ENCODE measurements around the gene MARCO.
"Not testable (repeated sequence)": the region's sequence is repeated elsewhere in the genome, so short reads cannot be mapped to it uniquely, and the experiment has no call there.

MARCO gene

DNA sequence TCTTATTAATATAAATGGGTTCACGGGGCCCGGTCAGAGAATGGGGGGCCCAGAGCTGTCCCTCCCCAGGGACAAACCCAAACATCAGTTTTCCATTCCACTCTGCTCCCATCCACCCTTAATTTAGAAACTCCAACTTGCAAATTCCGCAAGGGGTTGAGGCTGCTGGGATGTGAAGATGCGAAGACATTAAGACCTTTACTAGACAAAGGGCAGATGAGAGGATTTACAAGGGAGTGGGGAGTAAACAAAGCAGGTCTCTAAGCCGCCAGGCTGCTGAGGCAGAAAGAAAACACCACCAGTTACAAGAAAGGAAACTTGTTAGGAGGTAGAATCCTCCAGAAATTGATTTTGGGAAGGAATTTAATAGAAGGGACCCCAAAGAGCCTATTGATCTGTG is 33.1 kb downstream of the MARCO start:
- no peak for DNase-seq (ENCODE audit: low spot score)

DNA sequence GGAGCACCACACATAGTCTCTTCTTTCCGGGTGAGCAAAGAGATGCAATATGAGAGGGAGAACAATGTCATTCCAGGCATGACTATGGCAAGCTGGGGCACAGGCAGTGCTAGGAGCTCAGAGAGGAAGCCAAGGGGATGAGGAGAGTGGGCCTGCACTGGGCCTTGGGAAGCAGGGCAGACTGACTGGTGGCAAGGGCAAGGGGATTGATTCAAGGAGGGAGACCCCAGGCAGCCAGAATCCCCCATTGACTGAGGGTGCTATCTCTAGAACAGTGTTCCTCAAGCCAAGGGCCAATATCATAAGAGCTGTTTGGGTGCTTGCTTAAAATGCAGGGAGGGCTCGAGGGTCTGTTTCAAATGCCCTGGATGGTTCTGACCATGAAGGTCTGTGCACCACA is 36.1 kb downstream of the MARCO start:
- no peak for DNase-seq (ENCODE audit: low spot score)

DNA sequence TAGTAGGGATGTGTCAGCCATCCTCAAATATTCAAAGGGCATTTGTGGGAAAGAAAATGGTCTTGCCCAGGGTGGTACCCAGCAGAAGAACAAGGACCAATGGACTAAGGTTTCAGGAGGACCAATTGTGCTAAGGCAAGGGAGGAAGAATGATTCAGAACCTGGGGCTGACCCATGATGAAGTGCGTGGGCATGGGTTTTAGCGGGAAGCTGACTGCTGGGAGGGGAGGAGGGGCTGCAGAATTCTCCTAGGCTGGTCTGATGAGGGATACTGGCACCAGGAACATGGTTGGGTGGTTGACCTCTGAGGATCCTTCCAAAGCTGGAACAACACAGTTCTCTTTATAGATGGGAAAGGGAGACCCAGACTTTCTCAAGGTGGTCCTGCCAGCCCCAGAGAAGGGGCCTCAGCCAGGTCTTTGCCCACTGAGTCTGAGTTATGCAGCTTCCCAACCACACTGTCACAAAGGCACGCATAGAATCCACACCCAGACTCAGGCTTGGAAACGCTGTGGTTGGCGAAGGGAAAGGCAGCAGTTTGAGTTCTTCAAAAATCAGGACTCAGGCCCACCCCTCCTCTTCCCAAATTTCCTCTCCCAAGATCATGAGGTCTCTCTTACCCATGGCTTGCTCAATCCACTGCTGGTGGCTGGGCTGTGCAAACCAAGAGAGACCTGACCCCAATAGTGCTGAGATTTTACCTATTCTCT is 37.3 kb downstream of the MARCO start:
- no peak for DNase-seq (ENCODE audit: low spot score)

DNA sequence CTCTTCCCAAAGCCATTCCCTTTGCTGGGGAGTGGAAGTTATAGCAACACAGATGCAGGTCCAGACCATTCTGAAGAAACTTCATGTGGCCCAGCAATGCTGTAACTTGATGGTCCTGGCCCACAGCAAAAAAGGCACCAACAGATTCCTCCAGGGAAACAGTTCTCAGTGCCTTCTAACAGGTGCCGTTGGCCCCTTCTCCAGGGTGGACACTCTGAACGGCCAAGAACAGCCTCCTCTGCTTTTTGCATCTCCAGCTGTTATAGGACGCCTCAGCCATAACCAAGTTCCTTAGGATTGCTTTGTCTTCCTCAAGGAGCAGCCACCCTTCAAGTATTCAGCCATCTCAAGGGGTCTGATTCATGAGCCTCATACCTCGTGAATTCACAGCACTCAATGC is 38.0 kb downstream of the MARCO start:
- no peak for DNase-seq (ENCODE audit: low spot score)

DNA sequence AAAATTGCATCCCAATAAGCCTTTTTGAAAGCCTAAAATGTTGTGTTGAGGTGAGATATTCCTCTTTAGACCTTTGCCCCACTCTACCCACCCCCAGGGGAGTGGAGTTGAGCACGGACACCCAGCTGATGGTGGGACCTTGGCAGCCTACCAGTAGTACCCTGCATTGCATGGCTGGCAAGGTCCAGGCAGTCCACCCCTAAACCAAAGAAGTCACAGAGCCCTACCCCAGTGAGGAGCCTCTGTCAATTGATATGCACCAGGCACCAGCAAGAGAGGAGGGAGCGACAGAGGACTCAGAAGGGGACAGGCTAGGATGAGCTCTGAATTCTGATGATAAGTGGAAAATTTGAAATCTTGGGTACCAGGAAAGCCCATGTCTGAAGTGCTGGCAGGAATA is 38.6 kb downstream of the MARCO start:
- no peak for DNase-seq (ENCODE audit: low spot score)

DNA sequence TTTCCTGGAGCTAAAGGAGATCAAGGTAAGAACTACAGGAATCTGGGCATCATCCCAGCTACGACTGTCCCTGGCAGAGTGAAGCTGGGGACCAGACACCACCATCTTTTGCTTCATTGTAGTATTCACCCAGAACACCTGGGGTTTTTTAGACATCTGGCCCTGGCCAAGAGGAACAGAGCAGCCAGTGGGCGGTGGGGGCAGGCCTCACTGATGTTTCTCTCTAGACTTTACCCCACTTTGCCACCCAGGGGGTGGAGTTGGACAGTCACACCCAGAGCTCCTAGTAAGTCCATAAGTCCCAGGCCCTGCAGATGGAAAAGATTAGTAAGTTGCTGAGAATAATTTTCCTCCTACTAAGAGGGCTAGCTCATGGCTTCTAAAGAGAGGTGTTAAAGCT is 39.6 kb downstream of the MARCO start:
- no peak for DNase-seq (ENCODE audit: low spot score)

DNA sequence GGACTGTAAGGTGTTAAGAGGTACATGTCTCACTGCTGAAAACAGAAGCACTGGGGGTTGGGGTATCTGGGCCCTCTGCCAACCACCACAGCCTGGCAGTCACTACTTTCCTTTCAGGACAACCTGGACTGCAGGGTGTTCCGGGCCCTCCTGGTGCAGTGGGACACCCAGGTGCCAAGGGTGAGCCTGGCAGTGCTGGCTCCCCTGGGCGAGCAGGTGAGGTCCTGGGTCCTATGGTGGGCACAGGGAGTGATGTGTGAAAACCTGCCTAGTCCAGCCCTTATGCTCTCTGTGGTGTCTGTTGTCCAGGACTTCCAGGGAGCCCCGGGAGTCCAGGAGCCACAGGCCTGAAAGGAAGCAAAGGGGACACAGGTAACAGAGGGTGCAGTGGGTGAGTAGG is 40.0 kb downstream of the MARCO start:
- no peak for DNase-seq (ENCODE audit: low spot score)

DNA sequence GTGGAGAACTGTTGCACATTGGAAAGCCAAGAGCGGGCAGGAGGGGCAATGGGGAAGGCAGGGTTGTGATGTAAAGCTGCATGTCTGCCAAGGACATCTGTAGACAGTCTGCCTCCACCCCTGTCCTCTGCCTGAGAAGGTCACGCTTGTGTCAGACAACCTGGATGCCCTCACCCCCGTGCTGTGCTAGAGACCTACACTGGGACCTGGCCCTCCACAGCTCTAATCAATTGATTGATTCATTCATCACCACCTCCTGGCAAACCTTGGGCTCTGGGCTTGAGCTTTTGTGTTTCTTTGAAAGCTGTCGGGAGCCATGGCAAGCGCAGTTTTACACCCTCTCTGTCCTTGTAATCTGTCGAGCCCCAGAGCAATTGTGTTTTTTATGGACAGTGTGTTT is 41.1 kb downstream of the MARCO start:
- no peak for DNase-seq (ENCODE audit: low spot score)

DNA sequence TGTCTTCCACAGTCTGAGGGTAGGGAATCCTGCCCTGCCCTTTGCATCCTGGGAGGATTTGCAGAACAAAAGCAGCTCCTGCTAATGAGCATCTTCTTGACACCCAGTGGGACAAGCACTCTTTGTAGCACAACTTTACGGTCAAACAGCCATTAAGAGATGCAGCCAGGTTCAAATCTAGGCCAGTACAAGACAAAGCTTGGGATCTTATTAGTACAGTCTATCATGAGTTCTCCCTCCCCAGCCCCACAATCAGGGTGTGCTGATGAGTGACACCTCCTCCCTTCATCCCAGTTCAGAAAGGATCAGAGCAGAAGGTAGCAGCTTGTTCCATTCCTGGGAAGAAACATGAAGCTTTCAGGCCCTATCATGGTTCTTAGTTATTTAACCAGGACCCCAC is 41.9 kb downstream of the MARCO start:
- DNase-seq (ENCODE audit: low spot score): no peak

DNA sequence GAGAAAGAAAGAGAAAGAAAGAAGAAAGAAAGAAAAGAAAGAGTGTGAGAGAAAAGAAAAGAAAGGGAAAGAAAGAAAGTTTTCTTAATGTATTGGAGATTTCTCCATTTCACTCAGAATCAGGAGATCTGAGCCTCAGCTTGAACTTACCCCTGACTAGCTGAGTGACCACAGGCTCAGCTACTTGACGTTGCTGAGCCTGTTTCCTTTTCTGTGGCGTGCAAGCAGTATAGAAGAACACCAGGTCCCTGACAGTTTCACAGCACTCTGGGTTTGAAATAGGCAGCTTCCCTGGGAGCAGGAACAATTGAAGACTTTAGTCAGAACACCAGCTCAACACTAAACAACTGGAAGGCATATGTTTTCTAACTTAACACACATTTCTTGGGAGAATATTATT is 44.7 kb downstream of the MARCO start:
- DNase-seq (ENCODE audit: low spot score): no peak

DNA sequence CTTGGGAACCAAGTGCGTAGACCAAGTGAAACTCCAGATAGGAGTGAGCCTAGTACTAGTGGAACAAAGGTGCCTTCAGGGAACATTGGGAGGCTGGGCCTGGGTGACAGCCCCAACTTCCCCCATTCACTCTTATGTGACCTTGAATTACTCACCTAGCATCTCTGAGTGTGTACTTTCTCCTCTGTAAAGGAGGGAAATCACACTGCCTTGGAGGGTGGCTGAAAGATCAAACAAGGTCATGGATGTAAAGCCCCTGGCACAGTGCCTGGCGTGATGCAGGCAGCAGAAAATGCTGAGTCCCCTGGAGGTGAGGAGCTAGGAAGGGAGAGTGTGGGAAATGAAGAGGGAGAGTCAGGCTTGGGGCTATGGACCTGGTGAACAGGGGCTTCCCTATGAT is 45.9 kb downstream of the MARCO start:
- no peak for DNase-seq (ENCODE audit: low spot score)

DNA sequence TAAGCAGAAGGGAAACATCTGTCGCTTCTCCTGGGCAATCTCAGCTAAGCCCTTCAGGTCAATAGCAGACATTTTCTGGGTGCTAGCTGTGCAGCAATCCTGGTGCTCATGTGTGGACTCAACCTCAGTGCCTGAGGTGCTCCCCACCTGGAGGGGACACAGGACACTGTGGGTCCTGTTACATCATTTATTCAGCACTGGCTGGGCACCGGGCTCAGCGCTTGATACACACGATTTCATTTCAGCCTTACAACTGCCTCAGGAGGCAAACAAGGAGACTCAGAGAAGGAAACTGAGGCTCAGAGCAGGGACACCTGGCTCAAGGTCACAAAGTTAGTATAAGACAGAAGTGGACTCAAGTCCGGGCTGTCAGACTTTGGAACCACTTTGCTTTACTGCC is 46.7 kb downstream of the MARCO start:
- DNase-seq (ENCODE audit: low spot score): no peak

DNA sequence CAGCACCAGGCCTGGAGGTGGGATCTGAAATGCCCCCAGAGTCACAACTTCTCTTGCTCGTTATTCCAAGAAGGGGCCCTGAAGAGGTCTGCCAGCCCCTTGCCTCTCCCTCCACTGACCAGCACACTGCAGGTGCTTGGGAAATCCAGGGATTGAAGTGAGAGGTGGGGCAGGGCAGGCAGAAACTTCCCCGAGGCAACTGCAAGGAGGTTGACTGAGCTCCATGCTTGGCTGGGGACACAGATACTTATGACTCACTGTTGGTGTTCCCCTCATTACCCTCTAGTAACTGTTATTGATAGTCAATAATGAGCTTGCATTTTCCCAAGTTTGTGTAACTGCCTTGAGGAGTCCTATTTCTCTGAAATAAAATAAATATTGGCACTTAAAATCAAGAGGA is 47.5 kb downstream of the MARCO start:
- DNase-seq (ENCODE audit: low spot score): no peak

DNA sequence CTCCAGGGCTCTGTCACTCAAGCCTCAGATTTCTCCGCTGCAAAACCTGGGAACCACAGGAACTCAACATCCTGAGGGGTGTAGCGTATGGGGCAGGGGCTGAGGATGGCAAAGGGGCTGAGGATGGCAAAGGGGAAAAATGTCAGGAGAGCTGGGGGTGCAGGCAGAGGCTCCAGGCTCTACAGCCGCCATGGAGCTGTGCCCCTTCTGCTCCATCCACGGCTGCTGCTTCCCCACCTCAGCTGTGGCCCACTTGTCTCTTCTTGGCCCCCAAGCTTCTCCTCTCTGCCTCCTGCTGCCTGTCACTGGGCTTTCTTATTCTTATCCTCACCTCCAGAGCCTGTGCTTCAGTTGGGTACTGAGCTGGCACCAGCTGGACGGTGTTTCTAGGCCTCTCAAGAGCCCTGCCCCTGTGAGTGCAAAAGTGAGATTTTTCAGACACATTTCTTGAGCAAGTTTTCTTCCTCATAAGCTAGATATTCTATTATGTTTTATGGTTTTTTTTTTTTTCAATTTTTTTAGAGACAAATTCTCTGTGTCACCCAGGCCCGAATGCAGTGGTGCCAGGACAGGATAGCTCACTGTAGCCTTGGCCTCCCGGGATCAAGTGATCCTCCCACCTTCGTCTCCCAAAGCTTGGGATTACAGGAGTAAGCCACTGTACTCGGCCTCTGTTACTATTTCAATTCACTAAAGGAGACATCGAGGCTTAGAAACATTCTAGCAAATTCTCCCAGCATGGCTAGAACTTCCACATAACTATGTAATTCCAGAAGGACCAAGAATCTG is 49.0 kb downstream of the MARCO start:
- DNase-seq (ENCODE audit: low spot score): no peak

DNA sequence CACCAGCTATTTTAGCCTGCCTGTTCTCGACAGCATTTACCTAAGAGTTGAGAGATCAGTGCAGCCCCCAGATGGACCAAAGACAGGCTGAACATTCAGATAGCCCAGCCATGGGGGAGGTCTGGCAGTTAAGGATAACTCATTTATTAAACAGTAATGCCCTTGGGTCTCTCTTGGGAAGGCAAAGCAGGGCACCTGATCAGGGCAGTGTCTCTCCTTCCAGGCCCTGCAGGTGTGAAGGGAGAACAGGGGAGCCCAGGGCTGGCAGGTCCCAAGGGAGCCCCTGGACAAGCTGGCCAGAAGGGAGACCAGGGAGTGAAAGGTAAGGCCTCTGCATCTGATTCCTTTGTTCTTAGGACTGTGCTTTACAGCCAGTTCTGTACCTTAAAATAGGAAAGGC is 49.6 kb downstream of the MARCO start:
- DNase-seq (ENCODE audit: low spot score): no peak

DNA sequence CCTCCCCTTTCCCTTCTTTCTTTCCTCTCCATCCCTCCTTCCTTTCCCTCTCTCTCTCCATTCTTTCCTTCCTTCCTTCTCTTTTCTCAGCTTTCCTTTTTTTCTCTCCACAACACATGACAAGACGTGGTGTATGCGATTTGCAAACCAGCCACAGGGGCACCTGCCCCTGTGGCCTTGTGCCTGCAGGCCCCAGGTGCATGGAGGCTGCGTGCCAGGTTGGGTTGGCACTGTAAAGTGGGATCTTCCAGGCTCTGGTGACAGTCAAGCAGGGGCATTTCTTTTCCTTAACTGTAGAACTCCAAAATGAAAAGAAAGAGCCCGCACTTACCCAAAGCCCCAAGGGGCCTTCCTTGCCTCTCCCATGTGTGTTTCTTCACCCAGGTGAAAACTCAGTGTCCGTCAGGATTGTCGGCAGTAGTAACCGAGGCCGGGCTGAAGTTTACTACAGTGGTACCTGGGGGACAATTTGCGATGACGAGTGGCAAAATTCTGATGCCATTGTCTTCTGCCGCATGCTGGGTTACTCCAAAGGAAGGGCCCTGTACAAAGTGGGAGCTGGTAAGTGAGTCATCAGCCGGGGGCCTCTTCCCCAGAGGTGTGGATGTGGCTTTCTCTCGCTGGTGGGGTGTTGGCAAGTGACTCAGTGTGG is 50.9 kb downstream of the MARCO start:
- DNase-seq (ENCODE audit: low spot score): no peak

DNA sequence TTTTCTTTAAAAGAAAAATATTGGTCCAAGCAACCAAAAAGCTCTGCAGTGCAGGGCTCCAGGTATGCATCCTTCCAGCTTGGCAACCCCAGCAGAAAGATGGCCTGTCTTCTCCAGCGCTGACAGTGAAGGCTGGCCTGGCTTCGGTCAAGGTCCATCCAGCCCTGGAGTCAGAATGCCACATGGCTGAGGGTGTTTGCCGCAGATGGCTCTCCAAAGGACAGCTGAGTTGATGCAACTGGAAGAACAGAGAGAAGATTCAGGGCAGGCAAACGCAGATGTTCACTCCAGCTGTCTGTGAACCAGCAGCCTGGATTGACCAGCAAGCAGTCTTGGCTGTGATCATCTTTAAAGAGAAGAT is 51.4 kb downstream of the MARCO start:
- DNase-seq (ENCODE audit: low spot score): no peak

DNA sequence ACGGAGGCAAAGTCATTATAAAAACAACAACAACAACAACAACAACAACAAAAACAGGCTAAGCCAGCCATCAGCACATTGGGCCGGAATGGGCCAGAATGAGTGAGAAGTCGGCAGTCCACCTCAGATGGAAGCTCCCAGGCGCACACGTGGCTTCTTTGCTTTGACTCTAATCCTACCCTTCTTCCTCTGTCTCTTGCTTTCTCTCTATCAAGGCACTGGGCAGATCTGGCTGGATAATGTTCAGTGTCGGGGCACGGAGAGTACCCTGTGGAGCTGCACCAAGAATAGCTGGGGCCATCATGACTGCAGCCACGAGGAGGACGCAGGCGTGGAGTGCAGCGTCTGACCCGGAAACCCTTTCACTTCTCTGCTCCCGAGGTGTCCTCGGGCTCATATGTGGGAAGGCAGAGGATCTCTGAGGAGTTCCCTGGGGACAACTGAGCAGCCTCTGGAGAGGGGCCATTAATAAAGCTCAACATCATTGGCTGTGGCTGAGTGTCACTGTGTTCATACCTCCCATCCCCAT is 52.2 kb downstream of the MARCO start:
- DNase-seq (ENCODE audit: low spot score): no peak

DNA sequence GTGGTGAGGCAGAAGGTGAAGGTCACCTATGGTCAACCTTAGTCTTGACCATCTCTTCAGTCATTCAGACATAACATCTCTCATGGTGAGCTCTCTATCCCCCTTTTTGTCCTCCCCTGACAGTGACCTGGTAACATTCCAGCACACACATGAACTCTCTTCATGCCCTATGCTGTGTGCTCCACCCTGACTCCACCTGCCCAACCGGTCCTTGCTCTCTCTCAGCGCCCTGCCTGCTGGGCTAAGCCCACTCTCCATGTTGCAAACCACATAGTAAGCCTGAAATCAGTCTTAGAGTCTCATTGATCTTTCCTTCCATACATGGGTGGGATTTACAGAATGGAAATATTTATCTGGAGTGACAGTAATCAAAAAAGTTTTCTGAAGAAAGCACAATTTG is 52.8 kb downstream of the MARCO start:
- DNase-seq (ENCODE audit: low spot score): no peak

DNA sequence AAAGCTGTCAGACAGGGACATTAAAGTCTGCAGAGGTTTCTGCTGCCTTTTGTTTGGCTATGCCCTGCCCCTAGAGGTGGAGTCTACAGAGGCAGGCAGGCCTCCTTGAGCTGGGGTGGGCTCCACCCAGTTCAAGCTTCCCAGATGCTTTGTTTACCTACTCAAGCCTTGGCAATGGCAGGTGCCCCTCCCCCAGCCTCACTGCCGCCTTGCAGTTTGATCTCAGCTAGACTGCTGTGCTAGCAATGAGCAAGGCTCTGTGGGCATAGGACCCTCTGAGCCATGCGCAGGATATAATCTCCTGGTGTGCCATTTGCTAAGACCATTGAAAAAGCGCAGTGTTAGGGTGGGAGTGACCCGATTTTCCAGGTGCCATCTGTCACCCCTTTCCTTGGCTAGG is 61.9 kb downstream of the MARCO start:
- not testable (repeated sequence) for DNase-seq (ENCODE audit: low spot score)

DNA sequence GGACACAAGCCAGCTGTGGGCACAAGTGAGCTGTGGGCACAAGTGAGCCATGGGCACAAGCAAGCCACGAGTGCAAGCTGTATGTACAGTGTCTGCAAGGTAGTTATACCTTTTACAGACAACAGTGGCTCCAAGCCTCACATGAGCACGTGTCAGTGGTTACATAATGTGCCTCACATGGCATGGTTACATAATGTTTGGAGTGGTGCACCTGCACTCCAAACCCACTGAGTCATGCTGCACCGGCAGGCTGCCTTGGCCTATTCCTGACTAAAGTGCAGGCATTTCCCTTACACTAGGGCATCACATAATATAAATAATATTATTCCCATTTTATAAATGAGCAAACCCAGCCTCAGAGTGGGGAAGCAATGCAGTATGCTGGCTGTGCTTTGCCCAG is 62.6 kb downstream of the MARCO start:
- DNase-seq (ENCODE audit: low spot score): no peak

DNA sequence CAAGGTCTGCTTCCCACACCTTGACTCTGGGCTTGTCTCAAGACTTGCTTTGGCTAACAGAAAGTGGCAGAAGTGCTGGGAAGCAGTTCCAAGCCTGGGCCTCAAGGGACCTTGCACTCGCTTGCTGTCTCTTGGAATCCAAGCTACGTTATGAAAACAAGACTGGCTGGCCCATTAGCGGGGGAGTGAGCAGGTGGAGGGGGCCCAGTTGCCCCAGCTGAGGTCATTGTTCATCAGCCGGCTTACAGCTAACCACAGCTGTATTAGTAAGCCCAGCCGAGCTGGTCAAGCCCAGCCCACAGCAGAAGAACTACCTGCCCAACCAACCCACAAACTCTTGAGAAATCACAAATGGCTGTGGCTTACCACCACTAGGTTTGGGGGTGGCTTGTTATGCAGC is 63.1 kb downstream of the MARCO start:
- no peak for DNase-seq (ENCODE audit: low spot score)

DNA sequence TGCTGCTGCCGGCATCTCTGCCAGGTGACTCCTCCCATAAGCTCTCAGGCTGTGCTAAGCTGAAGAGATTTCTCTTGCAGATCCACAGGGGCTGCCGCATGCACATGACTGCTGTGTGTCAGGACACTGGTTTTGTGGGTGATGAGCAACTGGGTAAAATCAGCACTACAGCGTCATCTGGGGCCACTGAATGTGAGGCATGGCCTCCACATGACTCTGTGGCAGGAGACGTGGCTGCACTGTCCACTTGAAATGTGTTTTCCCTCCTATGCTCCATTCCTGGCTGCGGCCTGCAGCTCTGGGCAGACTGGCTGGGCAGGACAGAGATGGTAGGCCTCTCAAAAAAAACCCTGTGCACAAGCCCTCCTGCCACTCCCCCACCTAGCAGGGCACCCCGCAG is 63.6 kb downstream of the MARCO start:
- no peak for DNase-seq (ENCODE audit: low spot score)

Measured in LoVo (cell line).